Dermis lymphatic vessel endothelial cell (primary cell): ENCODE measurements around the gene KRTAP22-2. TPM values are rescaled to one million over a fixed set of nuclear protein-coding genes. Genes with fewer than 3 reads are reported as not detected.

Experiments used
- total RNA-seq: library from RNA; depleted of rRNA; stranded (reverse); fragments of >200 nt; gene quantifications from 2 replicates; pipeline ENCODE4 v1.2.1, GENCODE V29; 2014

The KRTAP22-2 gene
- total RNA-seq = not detected in 2 replicates

GRCh38 chr21:30590297-30590696 is at the start of gene KRTAP22-2:
Gene KRTAP22-2 (minus strand): TSS chr21:30590397.

GRCh38 chr21:30634906-30635305 is 44.7 kb upstream of the KRTAP22-2 start, which contains the start of gene KRTAP20-2:
Gene KRTAP20-2 (plus strand): TSS chr21:30635206. CDS start chr21:30635264, 58 bp downstream.

GRCh38 chr21:30620522-30620921 is 30.3 kb upstream of the KRTAP22-2 start, which contains the start of gene KRTAP20-4:
Gene KRTAP20-4 (plus strand): TSS chr21:30620627.

GRCh38 chr21:30616125-30616524 is 25.9 kb upstream of the KRTAP22-2 start, which contains the start of gene KRTAP20-1:
Gene KRTAP20-1 (plus strand): TSS chr21:30616425. CDS start chr21:30616455, 30 bp downstream.

GRCh38 chr21:30613836-30614235 is 23.6 kb upstream of the KRTAP22-2 start, which contains the start of gene KRTAP6-1:
Gene KRTAP6-1 (minus strand): TSS chr21:30613930. CDS start chr21:30613904, 26 bp downstream.

GRCh38 chr21:30600787-30601186 is 10.6 kb upstream of the KRTAP22-2 start, which contains the start of gene KRTAP22-1:
Gene KRTAP22-1 (plus strand): TSS chr21:30601087.

GRCh38 chr21:30598802-30599201 is 8.6 kb upstream of the KRTAP22-2 start, which contains the start of gene KRTAP6-2:
Gene KRTAP6-2 (minus strand): TSS chr21:30598902. CDS start chr21:30598874, 28 bp downstream.

GRCh38 chr21:30592140-30592539 is 1.9 kb upstream of the KRTAP22-2 start, which contains the start of gene KRTAP6-3:
Gene KRTAP6-3 (plus strand): TSS chr21:30592440. CDS start chr21:30592446, 6 bp downstream.

GRCh38 chr21:30561264-30561895 is 28.8 kb downstream of the KRTAP22-2 start, which contains the start of gene KRTAP19-7:
Gene KRTAP19-7 (minus strand): TSS chr21:30561314. CDS start chr21:30561289, 25 bp downstream.

GRCh38 chr21:30541764-30542163 is 48.4 kb downstream of the KRTAP22-2 start, which contains the start of gene KRTAP19-6:
Gene KRTAP19-6 (minus strand): TSS chr21:30541864. CDS start chr21:30541833, 31 bp downstream.

Other genes with a start within 250 kb of the KRTAP22-2 start
- gene KRTAP23-1, start 241.8 kb downstream of the KRTAP22-2 start, total RNA-seq = not detected in 2 replicates
- gene KRTAP13-2, start 218.1 kb downstream of the KRTAP22-2 start, total RNA-seq = not detected in 2 replicates
- gene KRTAP13-1, start 194.4 kb downstream of the KRTAP22-2 start, total RNA-seq = not detected in 2 replicates
- gene KRTAP13-3, start 164.5 kb downstream of the KRTAP22-2 start, total RNA-seq = not detected in 2 replicates
- gene KRTAP13-4, start 160.2 kb downstream of the KRTAP22-2 start, total RNA-seq = not detected in 2 replicates
- not detected in 2 replicates for gene KRTAP15-1, start 150.1 kb downstream of the KRTAP22-2 start, total RNA-seq
- not detected in 2 replicates for gene KRTAP19-1, start 110.0 kb downstream of the KRTAP22-2 start, total RNA-seq
- not detected in 2 replicates for gene KRTAP19-2, start 103.0 kb downstream of the KRTAP22-2 start, total RNA-seq
- gene KRTAP19-3, start 98.4 kb downstream of the KRTAP22-2 start, total RNA-seq = not detected in 2 replicates
- not detected in 2 replicates for gene KRTAP19-4, start 93.2 kb downstream of the KRTAP22-2 start, total RNA-seq
- not detected in 2 replicates for gene KRTAP19-5, start 88.3 kb downstream of the KRTAP22-2 start, total RNA-seq
- not detected in 2 replicates for gene KRTAP19-6, start 48.5 kb downstream of the KRTAP22-2 start, total RNA-seq
- gene KRTAP19-7, start 29.1 kb downstream of the KRTAP22-2 start, total RNA-seq = not detected in 2 replicates
- gene KRTAP6-3, start 2.0 kb upstream of the KRTAP22-2 start, total RNA-seq = not detected in 2 replicates
- gene KRTAP6-2, start 8.5 kb upstream of the KRTAP22-2 start, total RNA-seq = not detected in 2 replicates
- not detected in 2 replicates for gene KRTAP22-1, start 10.7 kb upstream of the KRTAP22-2 start, total RNA-seq
- gene KRTAP6-1, start 23.5 kb upstream of the KRTAP22-2 start, total RNA-seq = not detected in 2 replicates
- not detected in 2 replicates for gene KRTAP20-1, start 26.0 kb upstream of the KRTAP22-2 start, total RNA-seq
- gene KRTAP20-4, start 30.2 kb upstream of the KRTAP22-2 start, total RNA-seq = not detected in 2 replicates
- gene KRTAP20-2, start 44.8 kb upstream of the KRTAP22-2 start, total RNA-seq = not detected in 2 replicates
- gene KRTAP20-3, start 52.5 kb upstream of the KRTAP22-2 start, total RNA-seq = not detected in 2 replicates
- gene KRTAP21-3, start 128.4 kb upstream of the KRTAP22-2 start, total RNA-seq = not detected in 2 replicates
- gene KRTAP21-2, start 156.9 kb upstream of the KRTAP22-2 start, total RNA-seq = not detected in 2 replicates
- not detected in 2 replicates for gene KRTAP21-1, start 165.0 kb upstream of the KRTAP22-2 start, total RNA-seq
- not detected in 2 replicates for gene KRTAP8-1, start 222.9 kb upstream of the KRTAP22-2 start, total RNA-seq
- not detected in 2 replicates for gene KRTAP7-1, start 239.4 kb upstream of the KRTAP22-2 start, total RNA-seq